GM10266 (cell line): Measurements from ENCODE around the gene PRR7.

ENCODE experiments used
- DNase-seq: peaks from one replicate; pipeline ENCODE4 v3.0.0; 2012; ENCODE audit errors: extremely low spot score
- TF ChIP-seq, protein P1 (sequence below): IDR thresholded peaks from 2 replicates; pipeline ENCODE4 v1.5.1; 2012; ENCODE audit warnings: mild to moderate bottlenecking, low read depth; ENCODE audit not compliant: control insufficient read depth, insufficient read depth; ENCODE audit errors: missing control alignments

Gene PRR7

DNA sequence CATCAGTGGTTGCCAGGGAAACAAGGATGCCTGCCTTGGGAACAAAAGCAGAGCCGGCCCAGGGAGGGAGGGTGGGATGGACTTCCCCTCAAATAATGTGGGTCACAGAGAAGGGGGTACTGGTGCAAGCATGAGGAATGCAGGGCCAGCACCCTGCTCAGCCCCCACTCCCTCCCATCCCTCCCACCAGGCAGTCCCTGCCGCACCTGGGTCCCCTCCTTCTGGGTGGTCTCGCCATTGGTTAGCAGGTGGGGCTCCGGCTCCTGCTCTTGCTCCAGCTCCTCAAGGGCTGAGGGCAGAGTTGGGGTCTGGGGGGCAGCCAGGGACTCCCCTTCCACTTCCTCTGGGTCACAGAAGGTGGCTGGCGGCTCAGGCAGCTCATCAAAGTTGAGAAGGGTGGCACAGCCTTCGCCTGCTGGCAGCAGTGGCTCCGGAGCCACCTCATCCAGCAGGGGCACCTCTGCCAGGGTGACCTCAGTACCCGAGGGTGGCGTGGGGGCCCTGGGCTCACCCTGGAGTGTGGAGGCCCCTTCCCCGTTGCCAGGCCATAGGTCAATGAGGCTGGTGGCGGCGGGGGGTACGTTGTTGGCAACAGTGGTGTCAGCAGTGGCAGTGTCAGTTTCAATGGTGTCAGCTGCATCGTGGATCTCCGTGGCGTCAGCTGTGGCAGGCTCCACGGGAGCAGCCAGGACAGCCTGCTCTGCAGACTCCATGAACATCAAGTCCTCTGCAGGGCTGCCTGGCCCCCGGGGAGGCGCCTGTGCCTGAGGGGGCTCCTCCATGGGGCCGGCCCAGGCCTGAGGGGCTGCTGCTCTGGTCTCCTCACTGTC, 11.5 kb downstream of the PRR7 start:
- TF ChIP-seq, protein P1, sequence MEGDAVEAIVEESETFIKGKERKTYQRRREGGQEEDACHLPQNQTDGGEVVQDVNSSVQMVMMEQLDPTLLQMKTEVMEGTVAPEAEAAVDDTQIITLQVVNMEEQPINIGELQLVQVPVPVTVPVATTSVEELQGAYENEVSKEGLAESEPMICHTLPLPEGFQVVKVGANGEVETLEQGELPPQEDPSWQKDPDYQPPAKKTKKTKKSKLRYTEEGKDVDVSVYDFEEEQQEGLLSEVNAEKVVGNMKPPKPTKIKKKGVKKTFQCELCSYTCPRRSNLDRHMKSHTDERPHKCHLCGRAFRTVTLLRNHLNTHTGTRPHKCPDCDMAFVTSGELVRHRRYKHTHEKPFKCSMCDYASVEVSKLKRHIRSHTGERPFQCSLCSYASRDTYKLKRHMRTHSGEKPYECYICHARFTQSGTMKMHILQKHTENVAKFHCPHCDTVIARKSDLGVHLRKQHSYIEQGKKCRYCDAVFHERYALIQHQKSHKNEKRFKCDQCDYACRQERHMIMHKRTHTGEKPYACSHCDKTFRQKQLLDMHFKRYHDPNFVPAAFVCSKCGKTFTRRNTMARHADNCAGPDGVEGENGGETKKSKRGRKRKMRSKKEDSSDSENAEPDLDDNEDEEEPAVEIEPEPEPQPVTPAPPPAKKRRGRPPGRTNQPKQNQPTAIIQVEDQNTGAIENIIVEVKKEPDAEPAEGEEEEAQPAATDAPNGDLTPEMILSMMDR: no peak
- DNase-seq: no peak

DNA sequence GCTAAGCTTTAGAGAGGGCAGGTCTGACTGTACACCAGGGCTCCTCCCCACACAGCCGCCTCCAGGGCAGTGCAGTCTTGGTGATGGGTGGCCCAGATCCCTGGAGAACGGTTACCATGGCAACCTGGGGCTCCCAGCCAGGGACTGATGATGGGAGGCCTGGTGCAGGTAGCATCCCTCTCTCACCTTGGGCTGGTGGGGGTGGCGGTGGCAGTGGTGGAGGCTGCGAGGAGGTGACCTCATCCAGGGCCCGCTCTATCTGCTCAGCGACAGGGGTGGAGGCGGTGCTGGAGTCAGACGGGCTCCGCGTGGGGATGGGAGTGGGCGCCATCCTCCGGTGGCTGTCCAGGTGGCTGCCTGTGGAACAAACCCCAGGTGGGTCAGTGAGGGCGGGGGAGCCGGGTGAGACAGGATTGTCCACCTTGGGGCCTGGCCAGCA, 12.3 kb downstream of the PRR7 start:
- no peak for DNase-seq
- TF ChIP-seq, protein P1: no peak

DNA sequence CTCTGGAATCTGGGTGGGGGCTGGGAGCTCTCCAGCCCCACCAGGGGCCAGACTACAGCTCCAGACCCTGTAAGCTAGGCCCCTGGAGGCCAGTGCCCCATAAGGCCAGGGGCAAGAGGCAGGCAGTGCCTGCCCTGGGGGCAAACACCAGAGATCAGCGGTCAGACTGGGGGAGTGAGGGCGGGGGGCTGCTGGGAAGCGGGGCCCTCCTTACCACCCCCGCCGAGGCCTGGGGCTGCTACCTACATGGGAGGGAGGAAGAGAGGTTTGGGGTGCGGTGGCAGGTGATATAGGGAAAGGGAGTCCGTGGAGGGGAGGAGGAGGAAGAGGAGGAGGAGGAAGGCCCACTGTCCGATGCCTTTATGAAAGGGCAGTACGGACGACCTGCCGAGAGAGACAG, 12.7 kb downstream of the PRR7 start:
- TF ChIP-seq, protein P1: no peak
- no peak for DNase-seq

DNA sequence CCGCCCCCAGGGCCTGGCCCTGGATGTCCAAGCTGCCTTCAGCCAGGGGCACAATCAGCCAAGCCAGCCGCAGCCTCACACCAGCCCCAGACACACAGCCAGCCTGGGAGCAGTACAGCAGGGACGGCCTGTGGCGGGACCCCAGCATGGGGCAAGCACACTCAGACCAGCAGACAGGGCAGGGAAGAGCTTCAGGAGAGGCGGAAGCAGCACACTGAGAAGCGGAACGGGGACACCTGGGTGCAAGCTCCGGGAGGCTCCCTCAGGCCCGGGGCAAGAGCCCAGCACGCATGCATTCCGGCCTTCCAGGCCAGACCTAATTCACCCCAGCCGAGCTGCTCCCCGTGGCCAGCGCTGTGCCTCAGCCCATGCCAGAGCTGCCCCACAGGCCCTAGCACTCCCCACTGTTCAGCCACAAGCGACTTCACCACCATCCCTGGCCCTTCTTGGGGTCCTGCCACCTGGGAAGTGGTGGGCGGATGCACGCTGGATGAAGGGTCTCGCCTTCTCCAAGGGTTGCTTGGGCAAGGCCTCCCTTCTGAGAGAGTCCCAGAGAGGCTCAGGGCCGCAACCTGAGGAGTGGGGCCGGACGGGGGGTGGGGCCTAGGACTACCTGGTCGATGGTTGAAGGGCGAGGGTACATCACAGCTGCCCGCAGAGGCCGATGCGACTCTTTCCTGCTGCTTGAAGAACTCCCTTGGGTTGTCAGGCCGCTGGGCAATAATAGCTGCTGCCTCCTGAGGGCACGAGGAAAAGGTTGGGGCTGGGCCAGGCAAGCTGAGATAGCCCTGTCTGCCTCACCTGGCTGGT, 13.4 kb downstream of the PRR7 start:
- no peak for DNase-seq

DNA sequence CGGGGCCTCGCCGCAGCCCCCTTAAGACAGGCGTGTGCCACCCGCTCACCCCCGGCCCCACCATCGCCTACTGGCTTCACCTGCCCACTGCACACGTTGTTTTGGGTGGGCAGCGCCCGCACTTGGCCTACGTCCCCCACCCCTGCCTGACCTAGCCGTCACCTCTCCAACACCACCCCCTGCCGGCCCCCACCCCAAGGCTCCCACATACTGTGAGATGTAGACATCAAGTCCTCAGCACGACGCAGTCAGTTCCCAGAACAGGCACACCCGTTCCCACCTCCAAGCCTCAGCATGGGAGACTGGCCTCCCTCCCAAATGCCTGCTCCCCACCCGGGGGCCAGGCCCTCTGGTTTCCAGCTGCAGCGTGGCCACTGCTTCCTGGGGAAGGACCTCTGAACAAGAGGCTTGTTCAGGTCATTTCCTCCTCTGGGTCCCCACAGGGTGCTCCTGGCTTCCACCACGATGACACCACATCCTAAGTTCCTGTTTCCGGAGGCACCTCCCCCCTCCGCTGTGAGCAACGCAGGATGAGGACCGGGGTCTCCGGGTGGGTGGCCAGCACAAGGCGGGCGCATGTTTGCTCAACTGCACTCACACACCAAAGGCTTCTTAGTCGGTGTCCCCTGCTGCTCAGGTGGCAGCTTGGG, 15.5 kb downstream of the PRR7 start:
- TF ChIP-seq, protein P1: no peak
- no peak for DNase-seq

More for the DNA sequence above, 13.4 kb downstream of the PRR7 start:
- TF ChIP-seq, protein P1: no peak

DNA sequence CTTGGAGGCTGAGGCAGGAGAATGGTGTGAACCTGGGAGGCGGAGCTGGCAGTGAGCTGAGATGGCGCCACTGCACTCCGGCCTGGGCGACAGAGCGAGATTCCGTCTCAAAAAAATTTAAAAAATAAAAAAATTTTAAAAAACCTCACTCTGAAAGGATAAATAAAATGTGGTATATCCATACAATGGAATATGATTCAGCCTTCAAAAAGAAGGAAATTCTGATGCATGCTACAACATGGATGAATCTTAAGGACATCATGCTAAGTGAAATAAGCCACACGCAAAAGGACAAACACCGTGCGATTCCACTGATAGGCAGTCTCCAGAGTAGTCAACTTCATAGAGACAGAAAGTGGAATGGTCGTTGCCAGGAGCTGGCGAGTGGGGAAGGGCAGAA, 18.4 kb downstream of the PRR7 start:
- no peak for DNase-seq
- TF ChIP-seq, protein P1: no peak
